DLD1 (cell line): ENCODE measurements around the gene PON2.
"Not testable (repeated sequence)": the region's sequence is repeated elsewhere in the genome, so short reads cannot be mapped to it uniquely, and the experiment has no call there.

Experiments used
- in situ Hi-C: cut with HindIII; loops from 2 replicates; pipeline ENCODE4 v1.10.0; 2017; ENCODE audit warnings: low sequenced_read_pairs

The PON2 gene

DNA sequence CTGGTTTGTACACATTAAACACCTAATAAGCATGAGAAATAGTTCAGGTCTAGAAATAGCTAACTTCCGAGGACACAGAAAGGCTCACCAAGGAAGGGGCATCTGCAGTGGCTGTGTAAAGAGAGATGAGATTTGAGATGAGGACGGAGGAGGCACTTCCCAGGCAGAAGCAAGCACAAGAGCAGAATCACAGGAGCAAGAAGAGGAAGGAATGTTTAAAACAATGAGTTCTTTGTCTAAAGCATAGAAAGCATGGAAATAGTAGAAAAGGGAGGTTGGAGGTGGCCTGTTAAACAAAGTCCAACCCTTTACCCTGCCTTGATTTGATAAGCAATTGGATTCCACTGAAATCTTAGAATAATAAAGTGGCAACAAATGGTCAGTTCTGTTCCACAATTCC lies 27.1 kb downstream of the PON2 start:
- in situ Hi-C loops, result loop anchor here (5.0 kb wide), 1 partner anchor 80 kb away; the partner anchor contains the start of gene ASB4

GRCh38 chr7:95405800-95406199 lies 29.0 kb downstream of the PON2 start:
- in situ Hi-C loops, result loop anchor here (5.0 kb wide), 1 partner anchor 82 kb away; the partner anchor contains the start of gene ASB4

- in situ Hi-C loops, result loop anchor here (5.0 kb wide), 1 partner anchor 82 kb away; the partner anchor contains the start of gene ASB4
These were observed 29.6 kb downstream of the PON2 start for GRCh38 chr7:95405208-95405607.

DNA sequence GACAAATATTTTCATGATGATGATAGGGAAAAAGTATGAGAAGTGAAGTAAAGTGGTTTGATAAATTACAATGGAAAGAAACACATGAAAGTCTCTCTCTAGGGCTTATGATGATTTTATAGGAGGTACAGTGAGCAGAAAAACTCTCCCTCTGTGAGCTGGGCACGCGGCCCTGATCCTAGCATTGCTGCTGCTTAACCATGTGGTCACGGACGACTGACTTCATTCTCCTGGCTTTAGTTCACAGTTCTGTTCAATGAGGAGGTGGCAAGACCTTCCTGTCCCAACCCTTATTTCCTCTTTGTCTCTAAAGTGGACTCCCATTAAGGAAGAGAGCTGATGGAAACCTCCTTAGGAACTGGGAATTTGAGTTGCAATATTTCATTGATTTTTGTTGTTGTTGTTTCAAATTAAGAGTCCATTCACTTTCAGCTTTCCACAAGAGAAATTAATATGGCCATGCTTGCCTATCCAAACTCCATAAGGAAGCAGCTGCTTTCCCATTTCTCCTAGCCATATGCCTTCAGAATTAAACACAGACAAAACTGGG lies 30.4 kb downstream of the PON2 start:
- in situ Hi-C loops, result no loop called here

GRCh38 chr7:95398155-95398940 lies 36.5 kb downstream of the PON2 start:
- in situ Hi-C loops, result no loop called here

DNA sequence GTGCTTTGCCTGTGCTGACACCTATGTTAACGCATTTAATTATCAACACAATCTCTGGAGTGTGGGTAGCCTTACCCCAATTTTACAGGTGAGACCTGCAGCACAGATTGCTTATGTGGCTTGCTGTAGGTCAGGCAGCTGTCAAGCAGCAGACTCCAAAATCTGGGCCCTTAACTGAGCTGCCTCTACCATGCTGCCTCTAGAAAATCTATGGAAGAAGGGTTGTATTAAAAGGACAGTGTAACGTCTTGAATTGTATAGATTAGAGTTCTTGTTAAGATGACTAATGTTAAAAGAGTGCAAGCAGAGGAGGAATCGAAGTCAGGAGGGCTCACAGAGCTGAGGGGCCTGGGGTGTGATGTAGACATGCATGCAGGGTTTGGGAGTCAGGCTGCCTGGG lies 37.4 kb downstream of the PON2 start:
- in situ Hi-C loops, result no loop called here

- in situ Hi-C loops, result no loop called here
These were observed 38.4 kb downstream of the PON2 start, which contains the start of gene PON3 for GRCh38 chr7:95396136-95397032. TSS of gene PON3 (minus strand) at chr7:95396375. CDS start at chr7:95396350, 25 bp downstream.

- in situ Hi-C loops, result no loop called here
These were observed 39.1 kb downstream of the PON2 start for GRCh38 chr7:95395755-95396135.

- in situ Hi-C loops, result no loop called here
These were observed 40.5 kb downstream of the PON2 start for GRCh38 chr7:95394370-95394769.

DNA sequence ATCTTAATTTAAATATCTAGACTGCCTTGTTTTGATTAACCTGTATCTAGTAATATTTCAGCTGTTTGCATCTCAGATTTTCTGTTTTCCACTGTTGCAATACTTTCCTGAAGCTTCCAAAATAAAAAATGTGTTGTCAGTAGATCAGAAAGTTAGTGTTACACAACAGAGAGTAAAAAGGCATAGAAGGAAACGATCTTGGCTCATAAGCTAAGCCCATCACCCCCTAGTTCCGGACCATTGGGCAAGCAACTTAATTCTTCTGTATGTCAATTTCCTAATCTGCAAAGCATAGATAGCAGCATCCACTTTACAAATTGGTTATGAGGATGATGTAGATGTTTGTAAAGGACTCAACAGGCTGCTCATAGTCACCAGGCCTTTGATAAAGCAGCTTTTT lies 43.1 kb downstream of the PON2 start:
- in situ Hi-C loops, result no loop called here

DNA sequence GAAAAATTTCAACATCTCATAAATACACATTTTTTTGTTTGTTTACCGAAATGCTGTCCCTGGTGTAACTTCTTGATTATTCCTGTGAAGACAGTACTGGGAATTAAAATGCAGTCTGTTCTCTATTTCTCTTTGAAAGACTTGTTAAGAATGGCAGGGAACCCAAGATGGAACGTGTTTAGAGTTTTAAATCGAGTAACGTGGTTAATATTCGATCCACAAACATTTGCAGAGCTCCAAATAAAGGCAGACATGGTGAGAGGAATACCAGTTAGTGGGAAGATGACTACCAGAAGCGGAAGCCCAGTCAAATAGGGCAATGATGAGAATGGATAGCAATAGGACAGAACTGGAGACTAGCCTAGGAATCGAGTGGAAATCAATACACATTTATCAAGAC lies 45.3 kb downstream of the PON2 start:
- in situ Hi-C loops, result no loop called here

- in situ Hi-C loops, result not testable (repeated sequence)
These were observed 55.4 kb downstream of the PON2 start for GRCh38 chr7:95379457-95379856.

- in situ Hi-C loops, result no loop called here
These were observed 58.0 kb downstream of the PON2 start for GRCh38 chr7:95376632-95377400.

GRCh38 chr7:95375591-95376257 lies 59.1 kb downstream of the PON2 start:
- in situ Hi-C loops, result no loop called here

GRCh38 chr7:95373323-95373722 lies 61.5 kb downstream of the PON2 start:
- in situ Hi-C loops, result no loop called here

DNA sequence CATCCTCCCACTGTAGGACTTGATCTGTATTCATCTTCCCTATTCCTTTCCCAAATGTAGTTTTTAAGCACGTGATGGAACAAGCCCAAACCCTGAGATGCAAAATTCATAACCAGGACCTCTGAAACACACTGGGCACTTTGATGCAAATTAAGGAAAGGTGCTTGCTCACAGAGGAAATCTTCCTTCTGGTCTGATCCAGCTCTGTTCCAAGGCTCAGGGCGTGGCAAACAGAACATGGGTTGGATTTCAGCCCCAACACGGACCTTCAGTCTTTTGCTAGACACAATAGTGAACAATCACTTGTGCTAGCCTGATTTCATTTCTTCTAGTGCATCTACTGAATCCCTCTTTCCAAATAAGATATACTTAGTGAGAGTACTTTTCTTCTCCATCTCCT lies 66.6 kb downstream of the PON2 start:
- in situ Hi-C loops, result no loop called here

DNA sequence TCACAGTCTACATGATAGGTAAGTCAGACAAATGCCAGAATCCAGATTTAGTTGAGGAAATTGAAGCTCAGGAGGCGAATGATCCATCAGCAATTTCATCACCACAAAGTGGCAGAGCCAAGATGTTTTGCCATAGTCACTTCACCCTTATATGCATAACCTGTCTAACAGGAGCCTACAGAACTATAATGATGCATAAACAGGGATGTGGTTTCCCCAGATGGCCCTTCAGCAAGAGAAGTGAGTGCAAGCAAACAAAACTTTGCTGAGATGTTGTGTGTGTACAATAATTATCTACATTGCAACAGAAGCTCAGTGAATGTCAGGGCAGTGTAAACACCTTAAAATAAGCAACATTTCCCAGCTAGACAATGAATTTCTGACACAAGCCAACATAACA lies 67.2 kb downstream of the PON2 start:
- in situ Hi-C loops, result no loop called here

- in situ Hi-C loops, result no loop called here
These were observed 69.7 kb downstream of the PON2 start for GRCh38 chr7:95365151-95365550.

- in situ Hi-C loops, result no loop called here
These were observed 77.2 kb downstream of the PON2 start for GRCh38 chr7:95357623-95358022.
